Smooth muscle cell (in vitro differentiated cells): ENCODE measurements around the gene FPGS. TPM values are rescaled to one million over a fixed set of nuclear protein-coding genes. Genes with fewer than 3 reads are reported as not detected.
"Not testable (repeated sequence)": the region's sequence is repeated elsewhere in the genome, so short reads cannot be mapped to it uniquely, and the experiment has no call there.

Source experiments
- DNase-seq: peaks from one replicate; lab custom pipeline; 2025; ENCODE audit not compliant: unreplicated experiment; lab: John Stamatoyannopoulos, UW
- H2AFZ ChIP-seq: fragments of 200-600 bp; sonication (generic); 2 replicates; pipeline ENCODE4 v1.6.0; 2016; ENCODE audit warnings: antibody characterized with exemption, low read depth, mild to moderate bottlenecking
- H3F3A ChIP-seq: fragments of 200-600 bp; sonication (generic); 2 replicates; pipeline ENCODE4 v1.6.0; 2017; ENCODE audit warnings: antibody characterized with exemption, low read depth
- H3K27ac ChIP-seq: fragments of 200-600 bp; sonication (generic); 2 replicates; pipeline ENCODE4 v1.5.1; 2016; ENCODE audit warnings: low read depth, mild to moderate bottlenecking
- H3K27me3 ChIP-seq: fragments of 200-600 bp; sonication (generic); 2 replicates; pipeline ENCODE4 v1.6.1; 2016; ENCODE audit warnings: low read depth, mild to moderate bottlenecking
- H3K36me3 ChIP-seq: fragments of 200-600 bp; sonication (generic); 2 replicates; pipeline ENCODE4 v1.5.1; 2016; ENCODE audit warnings: low read depth
- H3K4me1 ChIP-seq: fragments of 200-600 bp; sonication (generic); 2 replicates; pipeline ENCODE4 v1.5.1; 2016; ENCODE audit warnings: low read depth
- H3K4me2 ChIP-seq: fragments of 200-600 bp; sonication (generic); 2 replicates; pipeline ENCODE4 v1.6.0; 2016; ENCODE audit warnings: mild to moderate bottlenecking
- H3K4me3 ChIP-seq: fragments of 200-600 bp; sonication (generic); 2 replicates; pipeline ENCODE4 v1.5.1; 2016; ENCODE audit warnings: mild to moderate bottlenecking
- H3K79me2 ChIP-seq: fragments of 200-600 bp; sonication (generic); 2 replicates; pipeline ENCODE4 v1.6.0; 2016; ENCODE audit warnings: low read depth, mild to moderate bottlenecking
- H3K9ac ChIP-seq: fragments of 200-600 bp; sonication (generic); 2 replicates; pipeline ENCODE4 v1.6.0; 2016; ENCODE audit warnings: low read depth
- H3K9me3 ChIP-seq: fragments of 200-600 bp; sonication (generic); replicated peaks from 2 replicates; pipeline ENCODE4 v1.5.1; 2016; ENCODE audit warnings: low read depth
- H4K20me1 ChIP-seq: fragments of 200-600 bp; sonication (generic); 2 replicates; pipeline ENCODE4 v1.6.0; 2016; ENCODE audit warnings: low read depth
- CTCF ChIP-seq: fragments of 200-600 bp; sonication (generic); IDR thresholded peaks from 2 replicates; pipeline ENCODE4 v1.5.1; 2017; ENCODE audit warnings: borderline replicate concordance, mild to moderate bottlenecking, antibody characterized with exemption; ENCODE audit not compliant: insufficient read depth, poor library complexity, severe bottlenecking
- WGBS: methylation state at CpG from one replicate; pipeline ENCODE4 v1.1.7; 2016; ENCODE audit warnings: low lambda C conversion rate; 5-methylcytosine and 5-hydroxymethylcytosine counted together
- polyA plus RNA-seq: library from polyadenylated mRNA; unstranded; fragments of >200 nt; fragmentation: Nextera tagmentation; extraction: Ambion mirVana; gene quantifications from 2 replicates; pipeline ENCODE4 v1.2.1, GENCODE V29; 2016
- total RNA-seq: library from RNA; depleted of rRNA; stranded (reverse); fragments of >200 nt; gene quantifications from 2 replicates; pipeline ENCODE4 v1.2.3, GENCODE V29; 2014

FPGS gene
- total and polyA plus RNA-seq, 2 experiments from 2014 or later: 12.9 to 34.9 TPM

DNA sequence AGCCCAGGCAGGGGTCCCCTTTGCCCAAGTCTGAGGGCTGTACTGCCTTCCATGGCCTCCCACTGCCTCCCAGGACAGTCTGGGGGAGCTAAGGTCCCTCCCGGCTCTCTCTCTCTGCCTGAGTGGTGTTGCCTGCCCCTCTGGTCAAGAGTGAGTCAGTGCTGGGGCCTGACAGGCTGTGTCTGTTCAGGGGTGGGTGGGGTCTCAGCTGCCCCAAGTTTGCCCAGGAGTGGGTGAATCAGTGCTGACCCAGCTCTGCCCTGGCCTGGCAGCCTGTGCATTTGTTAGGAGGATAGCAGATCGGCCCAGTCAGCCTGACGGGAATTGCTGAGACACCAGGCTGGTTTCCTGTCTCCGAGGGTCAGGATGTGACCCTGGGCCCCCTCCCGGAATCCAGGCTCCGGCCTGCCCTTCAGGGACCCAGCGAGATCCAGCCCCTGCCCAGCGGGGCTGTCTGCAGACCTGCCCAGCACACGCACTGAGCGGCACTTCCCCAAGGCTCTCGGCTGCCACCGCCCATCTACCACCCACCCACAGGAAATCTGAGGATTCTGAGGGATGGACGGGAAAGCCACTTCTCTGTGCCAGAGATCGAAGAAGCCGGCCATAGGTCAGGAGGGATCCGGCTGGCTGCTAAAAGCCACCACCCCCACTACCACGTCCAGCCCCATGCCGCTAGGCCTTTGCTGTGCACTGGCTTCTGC, 35.8 kb downstream of the FPGS start:
- Histone ChIP-seq H3K4me1 (peaks cover 12% of the 10 kb centered on the region), H3K4me2 (peak overlapping the region; percentile 66), H3K4me3 (no peak overlapping the region), H3K9me3 (no peaks in the 10 kb centered on the region), H3K9ac (no peak overlapping the region), H4K20me1 (no peaks in the 10 kb centered on the region), H3K27me3 (no peaks in the 10 kb centered on the region), H3F3A (peaks cover 10% of the 10 kb centered on the region), H3K27ac (peak overlapping the region; percentile 98), H2AFZ (no peak overlapping the region), H3K36me3 (no peaks in the 10 kb centered on the region), H3K79me2 (no peaks in the 10 kb centered on the region)
- peak; percentile 53 for DNase-seq
- WGBS: 17% methylated on average over 17 of the region's 18 CpGs
- no peak for TF ChIP-seq CTCF

DNA sequence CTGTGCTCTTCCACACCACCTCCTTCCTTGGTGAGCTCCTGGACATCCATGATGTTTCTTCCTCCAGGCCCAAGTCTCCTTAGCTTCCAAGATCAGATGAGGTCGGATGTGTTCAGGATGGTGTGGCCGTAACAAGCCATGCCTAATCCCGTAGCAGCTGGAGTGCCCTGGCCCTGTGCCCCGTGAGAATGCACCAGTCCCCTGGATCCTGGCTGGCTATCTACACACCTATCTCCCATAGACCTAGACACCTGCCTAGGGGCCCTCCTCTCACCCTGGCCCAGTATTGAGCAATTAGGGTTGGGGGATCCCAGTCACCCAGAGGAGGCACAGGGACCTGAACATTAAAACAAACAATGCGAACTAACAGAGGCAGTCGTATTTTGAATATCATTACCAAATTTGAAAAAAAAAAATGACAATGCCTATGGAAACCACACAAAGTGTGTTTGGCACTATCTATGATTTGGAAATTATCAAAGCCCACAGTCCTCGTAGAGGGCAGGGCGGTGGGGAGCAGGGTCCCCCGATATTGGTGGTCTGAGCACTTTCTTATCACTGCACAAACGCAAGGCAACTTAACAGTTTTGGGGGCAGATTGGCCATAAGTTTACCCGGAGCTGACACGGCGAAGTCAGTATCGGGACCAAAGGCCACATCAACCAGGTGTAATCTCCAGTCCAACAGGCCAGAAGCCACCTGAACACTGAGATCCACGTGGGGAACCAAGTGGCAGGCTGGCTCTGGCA, 38.6 kb downstream of the FPGS start:
- no peaks in the 10 kb centered on the region for H4K20me1 ChIP-seq
- no peak for DNase-seq
- no peaks in the 10 kb centered on the region for H3K9me3 ChIP-seq
- no peak overlapping the region for H2AFZ ChIP-seq
- TF ChIP-seq CTCF: no peak
- peaks cover 6% of the 10 kb centered on the region for H3F3A ChIP-seq
- H3K27me3 ChIP-seq: no peaks in the 10 kb centered on the region
- H3K4me3 ChIP-seq: no peak overlapping the region
- no peaks in the 10 kb centered on the region for H3K36me3 ChIP-seq
- H3K79me2 ChIP-seq: no peaks in the 10 kb centered on the region
- H3K4me1 ChIP-seq: peaks cover 9% of the 10 kb centered on the region
- no peak overlapping the region for H3K9ac ChIP-seq
- H3K27ac ChIP-seq: no peak overlapping the region
- H3K4me2 ChIP-seq: no peak overlapping the region
- 95% methylated on average over 15 of the region's 15 CpGs for WGBS

- no peaks in the 10 kb centered on the region for H3K27me3 ChIP-seq
- no peak for DNase-seq
- no peak overlapping the region for H3K4me3 ChIP-seq
- H4K20me1 ChIP-seq: no peaks in the 10 kb centered on the region
- H3K79me2 ChIP-seq: no peaks in the 10 kb centered on the region
- H3K4me2 ChIP-seq: no peak overlapping the region
- peaks cover 5% of the 10 kb centered on the region for H3F3A ChIP-seq
- H3K27ac ChIP-seq: peak overlapping the region; percentile 9
- WGBS: 56% methylated on average over 16 of the region's 16 CpGs
- H3K9me3 ChIP-seq: no peaks in the 10 kb centered on the region
- H3K9ac ChIP-seq: no peak overlapping the region
- no peak overlapping the region for H2AFZ ChIP-seq
- TF ChIP-seq CTCF: no peak
- no peaks in the 10 kb centered on the region for H3K4me1 ChIP-seq
- no peaks in the 10 kb centered on the region for H3K36me3 ChIP-seq
Measured at GRCh38 chr9:127844821-127845359, 42.2 kb downstream of the FPGS start.

GRCh38 chr9:127845619-127846018, 42.9 kb downstream of the FPGS start:
- not testable (repeated sequence) for H3K79me2 ChIP-seq, H3K4me2 ChIP-seq, H3K27ac ChIP-seq, H3K4me3 ChIP-seq, H3K9ac ChIP-seq, H3K36me3 ChIP-seq, H3K4me1 ChIP-seq, DNase-seq, H3K27me3 ChIP-seq, H4K20me1 ChIP-seq, H3F3A ChIP-seq, H2AFZ ChIP-seq, H3K9me3 ChIP-seq
- 99% methylated on average over 4 of the region's 4 CpGs for WGBS
